Cortex of kidney (tissue), 1 donor: Measurements from ENCODE around the gene TTC13.

Experiments used
- DNase-seq: peaks from one replicate; lab custom pipeline; 2025; lab: John Stamatoyannopoulos, UW

The TTC13 gene

DNA sequence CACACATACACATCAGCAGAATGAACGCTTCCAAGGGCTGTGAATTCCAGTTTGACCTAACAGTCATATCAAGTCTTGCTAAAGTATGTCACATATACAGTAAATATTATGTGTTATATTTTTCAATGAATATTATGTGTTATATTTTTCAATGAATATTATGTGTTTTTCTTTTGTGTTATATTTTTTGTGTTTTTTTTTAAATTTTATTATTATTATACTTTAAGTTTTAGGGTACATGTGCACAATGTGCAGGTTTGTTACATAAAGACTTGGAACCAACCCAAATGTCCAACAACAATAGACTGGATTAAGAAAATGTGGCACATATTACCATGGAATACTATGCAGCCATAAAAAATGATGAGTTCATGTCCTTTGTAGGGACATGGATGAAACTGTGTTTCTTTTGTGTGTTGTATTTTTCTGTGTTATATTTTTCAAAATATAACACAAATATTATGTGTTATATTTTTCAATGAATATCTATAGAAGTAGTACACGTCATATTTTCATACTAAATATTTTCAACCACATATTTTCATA is 35.5 kb downstream of the TTC13 start:
- DNase-seq: no peak

DNA sequence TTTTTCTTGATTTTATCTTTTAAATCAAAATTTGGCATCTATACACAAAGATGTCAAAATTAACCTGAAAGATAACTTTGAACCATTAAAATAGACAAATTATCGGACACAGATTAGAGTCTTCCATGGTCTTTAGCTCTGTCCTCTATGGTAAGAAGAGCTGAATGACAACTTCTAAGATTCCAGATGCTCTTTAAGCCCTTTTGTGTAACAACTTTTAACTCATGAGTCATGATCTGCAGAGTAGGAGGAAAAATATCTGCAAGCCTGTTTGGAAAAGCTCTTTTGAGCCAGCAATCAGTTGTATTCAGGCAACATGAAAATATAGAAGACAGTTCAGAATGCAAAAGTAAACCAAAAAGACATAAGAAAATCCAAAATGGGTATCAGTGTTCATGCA is 37.8 kb downstream of the TTC13 start:
- DNase-seq: no peak

DNA sequence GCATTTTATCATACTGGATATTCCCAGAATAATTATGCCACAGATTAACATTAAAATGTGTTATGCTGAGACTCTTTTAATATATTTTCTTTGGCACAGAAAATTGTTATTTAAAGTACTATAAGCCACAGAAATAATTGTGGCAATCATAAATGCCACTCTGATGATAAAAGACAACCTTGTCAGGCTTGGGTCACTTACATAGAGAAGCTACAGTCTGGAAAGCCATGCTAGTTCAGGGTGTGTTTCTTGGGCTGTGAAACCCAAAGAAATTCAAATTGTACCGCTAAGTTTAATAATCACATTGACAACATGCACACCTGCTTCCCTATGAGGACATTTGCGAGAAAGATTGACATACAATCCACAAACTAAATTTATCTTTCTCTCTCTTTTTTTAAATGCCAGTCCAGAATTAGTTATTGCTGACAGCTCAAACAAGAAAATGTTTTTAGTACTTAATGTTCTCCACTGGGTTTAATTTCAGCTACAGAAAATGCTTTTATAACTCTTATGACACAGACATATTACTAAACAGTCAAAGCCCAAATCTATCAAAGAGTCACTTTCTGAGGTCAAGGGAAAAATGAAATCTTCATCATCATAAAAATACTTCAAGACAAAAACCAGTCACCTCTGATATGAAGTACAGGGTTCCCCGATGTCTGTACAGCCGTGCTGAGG is 38.7 kb downstream of the TTC13 start:
- DNase-seq: no peak

DNA sequence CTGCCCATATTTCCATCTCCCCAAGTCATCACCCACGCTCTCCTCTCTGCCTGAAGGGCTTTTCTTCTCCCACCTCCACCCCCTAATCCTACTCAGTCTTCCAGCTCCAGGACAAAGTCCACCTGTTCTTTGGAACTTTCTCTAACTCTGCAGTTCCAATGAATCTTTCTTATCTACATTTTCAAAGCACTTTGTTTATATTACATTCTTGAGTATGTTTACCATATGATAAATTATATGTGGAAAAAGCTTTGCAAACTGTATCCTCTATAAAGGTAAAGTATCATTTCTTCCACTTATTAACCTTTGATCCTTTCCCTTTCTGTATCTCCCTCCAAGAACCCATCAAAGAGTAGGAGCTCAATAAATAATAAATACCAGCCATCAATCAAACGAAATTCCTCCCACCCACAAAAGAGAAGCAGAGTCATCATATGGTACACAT is 39.7 kb downstream of the TTC13 start:
- DNase-seq: no peak

- no peak for DNase-seq
Observed at GRCh38 chr1:230937371-230937770, 41.3 kb downstream of the TTC13 start.

DNA sequence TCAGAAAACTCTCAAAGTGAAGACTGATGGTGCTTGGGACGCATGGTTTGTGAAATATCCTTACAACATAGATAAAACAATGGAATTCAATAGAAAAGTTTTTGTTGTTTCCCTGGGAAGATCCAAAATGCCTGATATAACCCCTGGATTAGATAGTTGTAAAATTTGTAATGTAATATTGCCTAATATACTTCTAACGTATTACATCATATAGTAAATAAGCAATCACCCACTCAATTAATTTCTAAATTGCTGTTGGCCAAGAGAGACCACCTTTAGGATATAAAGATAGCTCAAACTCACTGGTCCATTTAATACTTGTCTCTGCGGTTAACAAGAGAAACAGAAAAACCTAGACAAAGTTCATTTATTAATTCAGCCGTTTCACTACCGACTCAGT is 42.2 kb downstream of the TTC13 start:
- DNase-seq: no peak

DNA sequence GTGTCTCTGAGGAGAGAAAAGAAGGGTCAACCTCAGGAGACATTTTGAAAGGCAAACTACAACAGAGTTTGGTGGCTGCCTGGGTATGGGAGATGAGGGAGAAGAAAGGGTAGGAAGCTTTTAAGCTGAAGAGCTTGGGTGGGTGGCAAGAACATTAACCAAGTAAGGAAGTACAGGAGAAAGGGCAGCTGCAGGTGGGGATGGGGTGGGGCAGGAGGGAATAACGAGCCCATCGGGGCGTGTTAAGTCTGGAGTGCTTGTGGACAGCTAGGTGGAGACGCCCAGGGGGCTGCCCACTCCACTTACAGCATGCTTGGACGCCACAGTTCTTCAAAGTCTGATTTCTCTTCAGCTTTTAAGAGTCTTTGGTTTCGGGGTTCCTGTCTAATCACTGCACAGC is 42.8 kb downstream of the TTC13 start:
- no peak for DNase-seq

GRCh38 chr1:230930986-230931385 is 47.7 kb downstream of the TTC13 start:
- DNase-seq: no peak

- DNase-seq: no peak
Observed at GRCh38 chr1:230926182-230926581, 52.5 kb downstream of the TTC13 start.

GRCh38 chr1:230925608-230926007 is 53.1 kb downstream of the TTC13 start:
- no peak for DNase-seq

DNA sequence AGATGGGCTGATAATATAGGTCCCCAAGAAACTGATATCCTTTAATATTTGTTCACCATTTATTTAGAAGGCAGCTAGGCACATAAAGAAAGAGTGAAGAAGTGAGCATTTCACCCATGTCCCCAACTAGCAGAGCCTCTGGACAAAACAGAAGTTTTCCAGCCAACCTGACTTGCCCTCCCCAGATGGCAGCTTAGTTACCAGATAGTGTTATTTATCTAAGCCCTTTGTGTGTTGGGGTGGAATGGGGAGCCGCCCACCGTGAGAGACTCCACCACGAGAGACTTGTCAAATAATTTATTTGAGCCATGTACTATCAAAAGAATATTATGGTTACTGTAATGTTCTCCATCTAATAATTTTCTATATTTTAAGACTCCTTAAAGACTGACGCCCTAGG is 55.5 kb downstream of the TTC13 start:
- no peak for DNase-seq

- no peak for DNase-seq
Observed at GRCh38 chr1:230922620-230923019, 56.0 kb downstream of the TTC13 start.

GRCh38 chr1:230919207-230919606 is 59.5 kb downstream of the TTC13 start:
- no peak for DNase-seq

- no peak for DNase-seq
Observed at GRCh38 chr1:230917284-230918135, 61.2 kb downstream of the TTC13 start.

DNA sequence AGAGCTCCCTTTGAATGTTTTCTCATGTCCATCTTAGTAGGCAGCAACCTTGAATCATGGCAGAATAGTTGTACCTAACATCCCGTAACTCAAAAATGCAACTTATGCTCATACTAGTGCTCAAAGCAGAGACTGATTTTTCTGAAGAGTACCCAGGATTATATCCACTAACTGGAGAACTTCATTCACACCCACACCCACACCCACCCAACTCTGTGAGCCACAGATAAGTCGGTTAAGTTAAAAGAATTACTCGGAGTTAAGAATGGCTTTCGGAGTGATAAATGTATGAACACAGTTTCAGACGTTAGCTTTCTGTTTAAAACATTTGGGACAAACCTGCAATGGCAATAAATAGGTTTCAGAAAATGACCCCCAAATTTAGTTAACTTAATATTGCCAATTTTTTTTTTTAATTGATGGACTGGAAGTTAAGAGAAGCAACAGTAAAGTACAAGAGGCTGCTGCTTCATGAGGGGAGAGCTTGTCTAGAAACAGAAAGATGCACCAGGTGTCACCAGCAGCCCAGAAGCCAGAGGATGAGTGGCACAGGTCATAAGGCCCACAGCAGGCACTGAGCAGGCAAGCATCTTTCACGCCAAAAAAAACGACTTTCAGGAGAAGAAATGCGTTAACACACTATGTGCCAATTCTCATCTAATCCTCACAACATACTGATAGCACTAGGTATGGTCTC is 61.9 kb downstream of the TTC13 start:
- no peak for DNase-seq

DNA sequence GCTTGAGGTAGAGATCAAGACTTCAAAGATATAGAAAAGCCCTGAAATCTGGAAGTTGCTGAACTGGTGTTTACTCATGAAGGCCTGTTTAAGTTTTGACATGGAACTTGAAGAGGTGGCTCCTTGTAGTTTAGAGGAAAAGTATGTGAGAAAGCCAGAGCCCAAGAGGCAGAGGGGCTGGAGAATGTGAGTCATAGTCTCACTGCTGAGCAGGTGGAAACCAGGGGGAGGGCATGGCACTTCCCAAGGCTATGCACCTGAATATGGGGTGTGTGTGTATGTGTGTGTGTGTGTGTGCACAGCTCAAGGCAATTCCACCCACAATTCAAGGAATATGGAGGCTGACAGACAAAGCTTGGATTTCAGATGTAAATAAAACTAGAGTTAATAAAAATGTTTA is 63.6 kb downstream of the TTC13 start:
- DNase-seq: no peak

GRCh38 chr1:230913496-230913895 is 65.2 kb downstream of the TTC13 start:
- DNase-seq: no peak

- DNase-seq: no peak
Observed at GRCh38 chr1:230910755-230911117, 67.9 kb downstream of the TTC13 start.

GRCh38 chr1:230909974-230910754 is 68.5 kb downstream of the TTC13 start:
- DNase-seq: no peak

GRCh38 chr1:230907472-230908205 is 71.0 kb downstream of the TTC13 start:
- no peak for DNase-seq

- no peak for DNase-seq
Observed at GRCh38 chr1:230906226-230906625, 72.4 kb downstream of the TTC13 start.
